ENCODE results near the gene TVP23A.

The TVP23A gene

GRCh38 chr16:10809706-10810105 is 8.9 kb downstream of the TVP23A start:
- ChIA-PET POLR2A (no interaction called here), CTCF (no interaction called here)
- DNase-seq (ENCODE audit: low read depth, low spot score) = no peak
- no peak for TF ChIP-seq CTCF (IDR thresholded peaks at IDR 0.05; ENCODE audit: insufficient read depth, low read length, missing control alignments)
- no peak overlapping the region for H3K4me3 ChIP-seq (ENCODE audit: low read depth, low read length)

- ChIA-PET POLR2A (no interaction called here), CTCF (no interaction called here)
Measured at GRCh38 chr16:10808850-10809249, 9.7 kb downstream of the TVP23A start.

GRCh38 chr16:10808218-10808617 is 10.4 kb downstream of the TVP23A start:
- DNase-seq (ENCODE audit: low read depth, low spot score) = no peak
- POLR2A ChIA-PET = no interaction called here
- no peak overlapping the region for H3K4me3 ChIP-seq (ENCODE audit: low read depth, low read length)
- no peak for TF ChIP-seq CTCF (IDR thresholded peaks at IDR 0.05; ENCODE audit: insufficient read depth, low read length, missing control alignments)
- CTCF ChIA-PET = no interaction called here

More at GRCh38 chr16:10808850-10809249, 9.7 kb downstream of the TVP23A start:
- no peak for TF ChIP-seq CTCF (IDR thresholded peaks at IDR 0.05; ENCODE audit: insufficient read depth, low read length, missing control alignments)
- DNase-seq (ENCODE audit: low read depth, low spot score) = no peak
- H3K4me3 ChIP-seq (ENCODE audit: low read depth, low read length) = no peak overlapping the region

- H3K4me3 ChIP-seq (ENCODE audit: low read depth, low read length) = no peak overlapping the region
- DNase-seq (ENCODE audit: low read depth, low spot score) = no peak
- TF ChIP-seq CTCF (IDR thresholded peaks at IDR 0.05; ENCODE audit: insufficient read depth, low read length, missing control alignments) = no peak
- ChIA-PET CTCF (no interaction called here), POLR2A (no interaction called here)
Measured at GRCh38 chr16:10806698-10807097, 11.9 kb downstream of the TVP23A start.

- TF ChIP-seq CTCF (IDR thresholded peaks at IDR 0.05; ENCODE audit: insufficient read depth, low read length, missing control alignments) = no peak
- CTCF ChIA-PET = no interaction called here
- H3K4me3 ChIP-seq (ENCODE audit: low read depth, low read length) = no peak overlapping the region
- POLR2A ChIA-PET = no interaction called here
- DNase-seq (ENCODE audit: low read depth, low spot score) = no peak
Measured at GRCh38 chr16:10805334-10805733, 13.3 kb downstream of the TVP23A start.

- TF ChIP-seq CTCF (IDR thresholded peaks at IDR 0.05; ENCODE audit: insufficient read depth, low read length, missing control alignments) = no peak
- no peak overlapping the region for H3K4me3 ChIP-seq (ENCODE audit: low read depth, low read length)
- CTCF ChIA-PET = no interaction called here
- no peak for DNase-seq (ENCODE audit: low read depth, low spot score)
- POLR2A ChIA-PET = no interaction called here
Measured at GRCh38 chr16:10799736-10800135, 18.9 kb downstream of the TVP23A start.

Measured in AG04449 (cell line).